Tibial nerve (tissue), 4 donors: ENCODE results near the gene EGLN2. TPM values are rescaled to one million over a fixed set of nuclear protein-coding genes. Genes with fewer than 3 reads are reported as not detected.
A peak's percentile ranks its signal among the peaks of the same experiment; 100 is the strongest.

Experiments used
- DNase-seq, 2 donors: peaks; one replicate each; pipeline ENCODE4 v3.0.0-alpha.2; 2019; ENCODE audit warnings: low spot score in 2 of 2
- H3K27ac ChIP-seq, 4 donors: fragments of 200-600 bp; sonication (generic) in 3 of 4; one replicate each; pipeline ENCODE4 v1.5.1; 2017 to 2019; ENCODE audit warnings: mild to moderate bottlenecking in 1 of 4
- H3K27me3 ChIP-seq, 2 donors: fragments of 200-600 bp; sonication (generic) in 1 of 2; one replicate each; pipeline versions ENCODE4 v1.5.1 to v1.6.0; 2017 to 2019
- H3K36me3 ChIP-seq, 3 donors: fragments of 200-600 bp; sonication (generic); one replicate each; pipeline ENCODE4 v1.5.1; 2018 to 2019
- H3K4me1 ChIP-seq, 4 donors: fragments of 200-600 bp; sonication (generic) in 3 of 4; one replicate each; pipeline ENCODE4 v1.5.1; 2017 to 2019
- H3K4me3 ChIP-seq, 4 donors: fragments of 200-600 bp; sonication (generic) in 3 of 4; one replicate each; pipeline ENCODE4 v1.5.1; 2017 to 2019; ENCODE audit warnings: mild to moderate bottlenecking in 1 of 4, moderate library complexity in 1 of 4
- H3K9me3 ChIP-seq, 4 donors: fragments of 200-600 bp; sonication (generic) in 3 of 4; one replicate each; pipeline ENCODE4 v1.5.1; 2017 to 2019
- EP300 ChIP-seq, 2 donors: sonication (generic); formaldehyde crosslinking; IDR thresholded peaks; one replicate each; pipeline ENCODE4 v1.6.1; 2017; ENCODE audit warnings: antibody characterized with exemption in 2 of 2, mild to moderate bottlenecking in 1 of 2
- POLR2A ChIP-seq, 2 donors: fragments of 450-650 bp; IDR thresholded peaks; one replicate each; pipeline ENCODE4 v1.6.1; 2017; ENCODE audit warnings: antibody characterized with exemption in 2 of 2, mild to moderate bottlenecking in 2 of 2, moderate library complexity in 2 of 2
- WGBS, 2 donors: methylation state at CpG; one replicate each; pipeline ENCODE4 v1.1.5; 2018; 5-methylcytosine and 5-hydroxymethylcytosine counted together
- total RNA-seq, 4 donors: library from RNA; depleted of rRNA; stranded (reverse); fragments of >200 nt; gene quantifications; one replicate each; pipeline ENCODE4 v1.1.0, GENCODE V29; 2016
- TF ChIP-seq, protein P1 (sequence below), 5 experiments: fragments of 200-600 bp in 3 of 5; fragments of 450-650 bp in 2 of 5; sonication (generic) in 3 of 5; IDR thresholded peaks; one replicate each; pipeline ENCODE4 v1.5.1; 2016 to 2019; ENCODE audit warnings: antibody characterized with exemption in 5 of 5, mild to moderate bottlenecking in 3 of 5, moderate library complexity in 2 of 5

EGLN2 gene
- total RNA-seq, 4 donors from 2014 or later, result 93.5 to 134 (median 120) TPM

DNA sequence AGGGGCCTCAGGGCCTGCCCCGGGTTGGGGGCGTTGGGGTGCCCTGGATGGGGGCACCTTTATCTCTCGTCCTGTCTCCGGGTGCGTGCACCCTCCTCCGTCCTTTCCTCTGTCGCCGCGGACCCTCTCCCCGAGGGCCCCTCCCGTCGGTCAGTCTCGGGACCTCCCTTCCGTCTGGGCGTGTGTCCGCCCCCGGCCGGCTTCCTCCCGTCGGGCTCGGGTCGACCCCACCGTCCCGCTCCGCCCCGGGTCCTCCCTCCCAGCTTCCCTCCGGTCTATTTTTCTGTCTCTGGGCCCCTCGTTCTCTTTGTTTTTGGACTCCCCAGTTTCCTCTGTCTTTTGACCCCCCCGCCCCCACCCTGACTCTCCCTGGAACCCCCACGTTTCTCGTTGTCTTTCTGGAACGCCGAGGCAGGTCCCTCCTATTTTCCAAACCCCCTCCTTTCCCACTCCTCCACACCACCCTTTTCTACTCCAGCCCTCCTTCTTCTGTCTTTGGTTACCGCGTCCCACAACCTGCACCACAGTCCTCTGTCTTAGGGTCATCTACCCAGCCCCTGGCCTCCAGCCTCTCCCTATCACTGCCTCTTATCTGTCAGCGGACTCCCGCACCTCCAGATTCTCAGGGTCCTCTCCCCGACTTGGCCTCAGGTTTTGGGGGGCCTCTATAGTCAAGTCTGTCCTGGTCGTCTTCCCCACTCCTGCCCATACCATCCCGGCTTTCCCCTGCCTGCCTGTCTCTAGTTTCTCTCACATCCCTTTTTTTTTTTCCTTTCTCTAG lies 757 bp downstream of the EGLN2 start:
- peaks cover 0 to 59% (median 47%) of the 10 kb centered on the region in 4 donors for H3K4me1 ChIP-seq
- H3K4me3 ChIP-seq, result peak overlapping the region; percentile 74 to 99 (median 97)
- TF ChIP-seq, protein P1, sequence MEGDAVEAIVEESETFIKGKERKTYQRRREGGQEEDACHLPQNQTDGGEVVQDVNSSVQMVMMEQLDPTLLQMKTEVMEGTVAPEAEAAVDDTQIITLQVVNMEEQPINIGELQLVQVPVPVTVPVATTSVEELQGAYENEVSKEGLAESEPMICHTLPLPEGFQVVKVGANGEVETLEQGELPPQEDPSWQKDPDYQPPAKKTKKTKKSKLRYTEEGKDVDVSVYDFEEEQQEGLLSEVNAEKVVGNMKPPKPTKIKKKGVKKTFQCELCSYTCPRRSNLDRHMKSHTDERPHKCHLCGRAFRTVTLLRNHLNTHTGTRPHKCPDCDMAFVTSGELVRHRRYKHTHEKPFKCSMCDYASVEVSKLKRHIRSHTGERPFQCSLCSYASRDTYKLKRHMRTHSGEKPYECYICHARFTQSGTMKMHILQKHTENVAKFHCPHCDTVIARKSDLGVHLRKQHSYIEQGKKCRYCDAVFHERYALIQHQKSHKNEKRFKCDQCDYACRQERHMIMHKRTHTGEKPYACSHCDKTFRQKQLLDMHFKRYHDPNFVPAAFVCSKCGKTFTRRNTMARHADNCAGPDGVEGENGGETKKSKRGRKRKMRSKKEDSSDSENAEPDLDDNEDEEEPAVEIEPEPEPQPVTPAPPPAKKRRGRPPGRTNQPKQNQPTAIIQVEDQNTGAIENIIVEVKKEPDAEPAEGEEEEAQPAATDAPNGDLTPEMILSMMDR (IDR thresholded peaks at IDR 0.05), result no peak
- TF ChIP-seq EP300 (IDR thresholded peaks at IDR 0.05), result no peak
- no peak for TF ChIP-seq POLR2A (IDR thresholded peaks at IDR 0.05)
- DNase-seq, result no peak
- 1 to 2% methylated on average over 33 to 35 of the region's 40 CpGs for WGBS, 2 donors
- no peaks in the 10 kb centered on the region for H3K27me3 ChIP-seq
- peaks cover 0 to 40% (median 0%) of the 10 kb centered on the region in 3 donors for H3K36me3 ChIP-seq
- no peaks in the 10 kb centered on the region for H3K9me3 ChIP-seq
- H3K27ac ChIP-seq, result peak overlapping the region; percentile 94 to 98 (median 97)

- TF ChIP-seq POLR2A (IDR thresholded peaks at IDR 0.05) (no peak), EP300 (IDR thresholded peaks at IDR 0.05) (peak in 1 of 2 donors; percentile 2)
- TF ChIP-seq, protein P1 (IDR thresholded peaks at IDR 0.05), result no peak
- Histone ChIP-seq H3K4me1 (peaks cover 0 to 66% (median 54%) of the 10 kb centered on the region in 4 donors), H3K36me3 (peaks cover 0 to 37% (median 0%) of the 10 kb centered on the region in 3 donors), H3K4me3 (peak overlapping the region; percentile 74 to 99 (median 97)), H3K27me3 (no peaks in the 10 kb centered on the region), H3K27ac (peak overlapping the region; percentile 94 to 98 (median 97)), H3K9me3 (no peaks in the 10 kb centered on the region)
- DNase-seq, result no peak
- WGBS, 2 donors, result 44 to 55% methylated on average over 17 to 24 of the region's 27 CpGs
These were observed 1.5 kb downstream of the EGLN2 start for GRCh38 chr19:40800339-40800996.

- Histone ChIP-seq H3K4me3 (peak overlapping the region in 2 of 4 donors; percentile 99), H3K27me3 (no peaks in the 10 kb centered on the region), H3K4me1 (peaks cover 0 to 72% (median 59%) of the 10 kb centered on the region in 4 donors), H3K36me3 (peaks cover 0 to 32% (median 0%) of the 10 kb centered on the region in 3 donors), H3K9me3 (no peaks in the 10 kb centered on the region), H3K27ac (peak overlapping the region in 3 of 4 donors; percentile 94 to 98 (median 97))
- TF ChIP-seq, protein P1 (IDR thresholded peaks at IDR 0.05), result no peak
- TF ChIP-seq EP300 (IDR thresholded peaks at IDR 0.05), result no peak
- no peak for TF ChIP-seq POLR2A (IDR thresholded peaks at IDR 0.05)
- WGBS, 2 donors, result 75 to 81% methylated on average over 23 to 27 of the region's 27 CpGs
- no peak for DNase-seq
These were observed 2.0 kb downstream of the EGLN2 start for GRCh38 chr19:40800997-40801377.

DNA sequence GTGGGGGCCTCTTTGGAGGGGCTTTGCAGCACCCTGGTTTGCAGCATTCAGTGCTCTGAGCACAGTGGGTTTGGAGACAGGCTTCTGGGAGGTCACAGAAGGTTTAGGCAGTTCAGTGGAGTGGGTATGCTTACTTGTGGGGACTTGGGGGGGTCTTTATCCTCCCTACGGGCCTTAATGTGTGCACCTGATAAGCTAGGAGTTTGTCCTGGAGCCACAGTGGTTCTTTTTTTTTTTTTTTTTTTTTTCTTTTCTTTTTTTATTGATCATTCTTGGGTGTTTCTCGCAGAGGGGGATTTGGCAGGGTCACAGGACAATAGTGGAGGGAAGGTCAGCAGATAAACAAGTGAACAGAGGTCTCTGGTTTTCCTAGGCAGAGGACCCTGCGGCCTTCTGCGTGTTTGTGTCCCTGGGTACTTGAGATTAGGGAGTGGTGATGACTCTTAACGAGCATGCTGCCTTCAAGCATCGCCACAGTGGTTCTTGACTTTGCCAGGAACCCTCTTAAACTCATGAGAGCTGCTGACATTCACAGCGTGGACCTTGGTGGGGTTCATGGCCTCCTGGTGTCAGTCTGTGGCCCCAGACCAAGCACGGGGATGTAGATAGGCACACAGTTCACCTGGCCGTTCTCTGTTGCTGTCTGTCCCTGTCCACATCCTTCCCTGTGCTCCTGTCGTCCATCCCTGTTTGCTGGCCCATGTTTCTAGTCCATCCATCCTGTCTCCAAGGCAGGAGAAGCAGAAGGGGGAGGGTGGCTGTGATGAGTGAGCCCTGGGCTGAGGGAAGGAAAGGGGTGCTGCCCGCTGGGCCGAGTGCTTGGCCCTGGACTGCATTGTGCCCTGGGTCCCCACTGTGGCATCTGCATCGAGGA lies 2.7 kb downstream of the EGLN2 start:
- Histone ChIP-seq H3K9me3 (no peaks in the 10 kb centered on the region), H3K4me1 (peaks cover 0 to 78% (median 66%) of the 10 kb centered on the region in 4 donors), H3K27me3 (no peaks in the 10 kb centered on the region), H3K27ac (peak overlapping the region; percentile 37 to 98 (median 96)), H3K36me3 (peaks cover 0 to 25% (median 0%) of the 10 kb centered on the region in 3 donors), H3K4me3 (peak overlapping the region in 3 of 4 donors; percentile 11 to 99 (median 99))
- WGBS, 2 donors, result 39 to 45% methylated on average over 13 of the region's 13 CpGs
- no peak for DNase-seq
- TF ChIP-seq, protein P1 (IDR thresholded peaks at IDR 0.05), result no peak
